DOHH2 (cell line): ENCODE results near the gene SUPT3H.

Experiments
- H3F3A ChIP-seq: fragments of 200-600 bp; sonication (generic), shearing (Covaris generic); 2 replicates; pipeline ENCODE4 v1.6.0; 2016; ENCODE audit warnings: antibody characterized with exemption, mild to moderate bottlenecking; ENCODE audit not compliant: control insufficient read depth, insufficient read depth
- H3K27ac ChIP-seq: fragments of 200-600 bp; sonication (generic); 2 replicates; pipeline ENCODE4 v1.5.1; 2014; ENCODE audit warnings: low read depth, mild to moderate bottlenecking, low read length, moderate library complexity
- H3K27me3 ChIP-seq: fragments of 200-600 bp; sonication (generic); 2 replicates; pipeline ENCODE4 v1.6.1; 2014; ENCODE audit warnings: mild to moderate bottlenecking, low read length, mixed read lengths; ENCODE audit not compliant: control insufficient read depth
- H3K36me3 ChIP-seq: fragments of 200-600 bp; sonication (generic); 2 replicates; pipeline ENCODE4 v1.6.1; 2014; ENCODE audit warnings: mild to moderate bottlenecking, low read length, moderate library complexity, mixed read lengths; ENCODE audit not compliant: control insufficient read depth
- H3K4me1 ChIP-seq: fragments of 200-600 bp; sonication (generic); 2 replicates; pipeline ENCODE4 v1.6.1; 2014; ENCODE audit warnings: mild to moderate bottlenecking, low read length, mixed read lengths; ENCODE audit not compliant: control insufficient read depth
- H3K4me2 ChIP-seq: fragments of 200-600 bp; sonication (generic); 2 replicates; pipeline ENCODE4 v1.6.0; 2014; ENCODE audit warnings: mild to moderate bottlenecking, low read length, moderate library complexity
- H3K4me3 ChIP-seq: fragments of 200-600 bp; sonication (generic); 2 replicates; pipeline ENCODE4 v1.5.1; 2014; ENCODE audit warnings: mild to moderate bottlenecking, low read length, mixed read lengths
- H3K79me2 ChIP-seq: fragments of 200-600 bp; sonication (generic); 2 replicates; pipeline ENCODE4 v1.6.1; 2014; ENCODE audit warnings: mild to moderate bottlenecking, low read length, mixed read lengths; ENCODE audit not compliant: control insufficient read depth
- H3K9me2 ChIP-seq: fragments of 200-600 bp; sonication (generic); replicated peaks from 2 replicates; pipeline ENCODE4 v1.6.1; 2014; ENCODE audit warnings: mild to moderate bottlenecking, low read length, mixed read lengths; ENCODE audit not compliant: control insufficient read depth
- H3K9me3 ChIP-seq: fragments of 200-600 bp; sonication (generic); 2 replicates; pipeline ENCODE4 v1.6.1; 2014; ENCODE audit warnings: antibody characterized with exemption, low read length, mixed read lengths; ENCODE audit not compliant: control insufficient read depth, insufficient read depth
- H4K20me1 ChIP-seq: fragments of 200-600 bp; sonication (generic); 2 replicates; pipeline ENCODE4 v1.6.0; 2014; ENCODE audit warnings: low read depth, mild to moderate bottlenecking, antibody characterized with exemption, low read length, moderate library complexity; ENCODE audit not compliant: control insufficient read depth, insufficient read depth
- CTCF ChIP-seq: fragments of 200-600 bp; sonication (generic); IDR thresholded peaks from one replicate; pipeline ENCODE4 v1.5.1; 2014; ENCODE audit warnings: antibody characterized with exemption, mild to moderate bottlenecking, low read depth, low read length; ENCODE audit not compliant: poor library complexity, severe bottlenecking
- EZH2phosphoT487 ChIP-seq: fragments of 200-600 bp; sonication (generic); IDR thresholded peaks from 2 replicates; pipeline ENCODE4 v1.6.1; 2017; ENCODE audit warnings: borderline replicate concordance, mild to moderate bottlenecking, antibody characterized with exemption, low read length, moderate library complexity, mixed read lengths

Gene SUPT3H

GRCh38 chr6:44788387-44788981 is 589.2 kb downstream of the SUPT3H start:
- no peaks in the 10 kb centered on the region for H3K79me2 ChIP-seq
- no peak for TF ChIP-seq CTCF
- TF ChIP-seq EZH2phosphoT487, result no peak
- no peaks in the 10 kb centered on the region for H4K20me1 ChIP-seq
- H3K9me2 ChIP-seq, result no peaks in the 10 kb centered on the region
- H3K4me3 ChIP-seq, result no peak overlapping the region
- H3K27me3 ChIP-seq, result no peaks in the 10 kb centered on the region
- no peak overlapping the region for H3K4me2 ChIP-seq
- H3K9me3 ChIP-seq, result no peaks in the 10 kb centered on the region
- no peak overlapping the region for H3K27ac ChIP-seq
- H3K4me1 ChIP-seq, result no peaks in the 10 kb centered on the region
- H3K36me3 ChIP-seq, result no peaks in the 10 kb centered on the region
- no peaks in the 10 kb centered on the region for H3F3A ChIP-seq

GRCh38 chr6:44787254-44787834 is 590.4 kb downstream of the SUPT3H start:
- Histone ChIP-seq H3K27me3 (peaks cover 5% of the 10 kb centered on the region; the same call in 1 of the 2 replicates), H4K20me1 (no peaks in the 10 kb centered on the region), H3K4me2 (no peak overlapping the region), H3K4me1 (no peaks in the 10 kb centered on the region), H3K36me3 (no peaks in the 10 kb centered on the region), H3K27ac (no peak overlapping the region), H3K9me3 (no peaks in the 10 kb centered on the region), H3F3A (no peaks in the 10 kb centered on the region), H3K79me2 (no peaks in the 10 kb centered on the region), H3K9me2 (no peaks in the 10 kb centered on the region), H3K4me3 (no peak overlapping the region)
- TF ChIP-seq EZH2phosphoT487, result no peak
- TF ChIP-seq CTCF, result no peak

- TF ChIP-seq EZH2phosphoT487 (no peak), CTCF (no peak)
- H3K36me3 ChIP-seq, result no peaks in the 10 kb centered on the region
- H3K9me3 ChIP-seq, result no peaks in the 10 kb centered on the region
Measured at GRCh38 chr6:44785130-44785529, 592.6 kb downstream of the SUPT3H start.

More at GRCh38 chr6:44785130-44785529, 592.6 kb downstream of the SUPT3H start:
- Histone ChIP-seq H3F3A (no peaks in the 10 kb centered on the region), H3K4me3 (no peak overlapping the region), H3K9me2 (no peaks in the 10 kb centered on the region), H3K27ac (no peak overlapping the region), H4K20me1 (no peaks in the 10 kb centered on the region), H3K79me2 (no peaks in the 10 kb centered on the region), H3K4me2 (no peak overlapping the region), H3K4me1 (no peaks in the 10 kb centered on the region), H3K27me3 (peaks cover 5% of the 10 kb centered on the region; the same call in 1 of the 2 replicates)
